ENCODE data around the gene DDR1.
A peak's percentile ranks its signal among the peaks of the same experiment; 100 is the strongest.
"Not testable (repeated sequence)": the region's sequence is repeated elsewhere in the genome, so short reads cannot be mapped to it uniquely, and the experiment has no call there.

DDR1 gene

GRCh38 chr6:30854285-30855040, 29.9 kb upstream of the DDR1 start:
- no peak for DNase-seq (ENCODE audit: low read depth, low spot score)

- no peak for DNase-seq (ENCODE audit: low read depth, low spot score)
Observed at GRCh38 chr6:30855429-30856075, 28.8 kb upstream of the DDR1 start.

DNA sequence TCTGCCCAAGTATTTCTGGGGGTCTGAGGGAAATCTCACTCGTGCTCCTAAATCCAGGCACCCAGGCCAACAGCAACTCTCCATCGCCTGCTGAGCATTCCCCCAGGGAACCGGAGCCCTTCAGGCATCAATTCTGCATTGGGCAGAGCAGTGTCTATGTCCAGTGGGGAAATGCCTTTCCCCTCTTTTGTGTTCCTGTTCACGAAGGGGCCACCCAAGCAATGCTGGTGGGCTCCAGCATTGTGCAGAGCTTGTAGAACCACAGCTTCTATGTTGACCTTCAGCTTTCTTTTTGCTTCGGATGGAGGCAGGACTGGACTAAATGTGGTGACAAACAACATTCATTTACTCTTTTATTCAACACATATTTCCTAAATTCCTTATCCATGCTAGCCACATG, 27.2 kb upstream of the DDR1 start:
- no peak for DNase-seq (ENCODE audit: low read depth, low spot score)

GRCh38 chr6:30857549-30857948, 26.8 kb upstream of the DDR1 start:
- DNase-seq (ENCODE audit: low read depth, low spot score), result no peak

- not testable (repeated sequence) for DNase-seq (ENCODE audit: low read depth, low spot score)
Observed at GRCh38 chr6:30859726-30860125, 24.6 kb upstream of the DDR1 start.

DNA sequence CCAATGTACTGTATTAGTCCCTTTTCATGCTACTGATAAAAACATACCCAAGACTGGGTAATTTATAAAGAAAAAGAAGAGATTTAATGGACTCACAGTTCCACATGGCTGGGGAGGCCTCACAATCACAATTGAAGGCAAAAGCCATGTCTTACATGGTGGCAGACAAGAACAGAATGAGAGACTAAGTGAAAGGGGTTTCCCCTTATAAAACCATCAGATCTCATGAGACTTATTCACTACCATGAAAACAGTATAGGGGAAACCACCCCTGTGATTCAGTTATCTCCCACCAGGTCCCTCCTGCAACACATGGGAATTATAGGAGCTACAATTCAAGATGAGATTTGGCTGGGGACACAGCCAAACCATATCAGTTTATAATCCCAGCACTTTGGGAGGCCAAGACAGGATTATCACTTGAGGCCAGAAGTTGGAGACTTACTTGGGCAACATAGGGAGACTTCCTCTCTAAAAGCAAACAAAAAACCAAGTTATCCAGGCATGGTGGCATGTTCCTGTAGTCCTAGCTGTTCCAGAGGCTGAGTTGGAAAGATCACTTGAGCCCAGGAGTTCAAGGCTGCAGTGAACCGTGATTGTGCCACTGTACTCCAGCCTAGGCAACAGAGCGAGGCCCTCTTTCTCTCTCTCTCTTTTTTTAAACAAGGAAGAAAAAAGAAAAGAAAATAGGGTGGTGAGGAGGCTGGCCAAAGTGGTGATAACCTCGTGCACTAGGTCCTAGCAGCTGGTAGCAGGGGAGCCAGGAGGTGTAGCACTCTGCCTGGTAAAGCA, 22.9 kb upstream of the DDR1 start:
- no peak for DNase-seq (ENCODE audit: low read depth, low spot score)

- no peak for DNase-seq (ENCODE audit: low read depth, low spot score)
Observed at GRCh38 chr6:30862156-30862875, 22.0 kb upstream of the DDR1 start.

DNA sequence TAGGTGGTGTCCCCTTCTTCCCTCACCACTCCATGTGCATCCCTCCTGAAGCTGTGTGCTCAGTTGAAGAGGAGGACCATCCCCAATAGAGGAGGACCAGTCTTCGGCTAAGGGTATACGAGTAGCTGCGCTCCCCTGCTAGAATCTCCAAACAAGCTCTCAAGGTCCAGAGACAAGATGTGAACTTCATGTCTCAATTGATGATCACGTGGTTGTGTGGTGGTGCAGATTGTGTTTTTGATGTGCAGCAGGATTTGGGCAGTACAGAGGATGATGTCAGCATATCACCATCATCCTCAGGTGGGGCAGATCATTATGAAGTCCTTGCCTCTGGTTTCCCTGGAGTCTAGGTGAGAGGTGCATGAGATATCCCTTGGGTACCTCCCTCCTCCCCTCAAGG, 20.0 kb upstream of the DDR1 start:
- no peak for DNase-seq (ENCODE audit: low read depth, low spot score)

DNA sequence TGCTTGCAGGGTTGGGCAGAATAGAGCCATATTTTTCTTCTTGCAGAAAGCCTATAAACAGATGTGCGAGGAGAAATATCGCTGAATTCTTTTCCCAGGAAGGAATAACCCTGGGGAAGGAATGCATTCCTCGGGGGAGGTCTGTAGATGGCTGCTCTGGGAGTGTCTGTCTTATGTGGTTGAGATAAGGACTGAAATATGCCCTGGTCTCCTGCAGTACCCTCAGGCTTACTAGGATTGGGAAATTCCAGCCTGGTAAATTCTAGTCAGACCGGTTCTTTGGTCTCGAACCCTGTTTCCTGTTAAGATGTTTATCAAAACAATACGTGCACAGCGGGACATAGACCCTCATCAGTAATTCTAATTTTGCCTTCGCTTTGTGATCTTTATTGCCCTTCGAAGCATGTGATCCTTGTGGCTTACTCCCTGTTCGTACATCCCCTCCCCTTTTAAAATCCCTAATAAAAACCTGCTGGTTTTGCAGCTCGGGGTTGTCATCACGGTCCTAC, 15.0 kb upstream of the DDR1 start:
- not testable (repeated sequence) for DNase-seq (ENCODE audit: low read depth, low spot score)

GRCh38 chr6:30870546-30870945, 13.8 kb upstream of the DDR1 start:
- DNase-seq (ENCODE audit: low read depth, low spot score), result no peak

DNA sequence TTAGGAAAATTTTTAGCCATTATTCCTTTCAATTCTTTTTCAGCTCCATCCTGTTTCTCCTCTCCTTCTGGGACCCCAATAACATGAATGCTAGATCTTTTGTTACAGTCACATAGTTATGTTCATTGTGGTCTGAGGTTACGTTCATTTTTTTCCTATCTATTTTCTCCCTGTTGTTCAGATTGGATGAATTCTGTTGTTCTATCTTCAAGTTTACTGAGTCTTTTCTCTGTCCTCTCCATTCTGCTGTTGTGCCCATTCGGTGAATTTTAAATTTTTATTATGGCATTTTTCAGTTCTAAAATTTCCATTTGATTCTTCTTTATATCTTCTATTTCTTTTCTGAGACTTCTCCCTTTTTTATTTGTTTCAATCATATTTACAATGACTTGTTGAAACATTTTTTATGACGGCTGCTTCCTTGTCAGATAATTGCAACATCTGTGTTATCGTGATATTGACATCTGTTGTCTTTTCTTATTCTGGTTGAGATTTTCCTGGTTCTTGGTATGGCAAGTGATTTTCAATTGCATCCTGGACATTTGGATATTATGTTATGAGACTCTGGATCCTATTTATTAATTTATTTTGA, 12.6 kb upstream of the DDR1 start:
- DNase-seq (ENCODE audit: low read depth, low spot score), result no peak

GRCh38 chr6:30873137-30873640, 11.1 kb upstream of the DDR1 start:
- no peak for DNase-seq (ENCODE audit: low read depth, low spot score)

GRCh38 chr6:30873795-30874194, 10.5 kb upstream of the DDR1 start:
- DNase-seq (ENCODE audit: low read depth, low spot score), result not testable (repeated sequence)

- no peak for DNase-seq (ENCODE audit: low read depth, low spot score)
Observed at GRCh38 chr6:30875244-30876038, 8.9 kb upstream of the DDR1 start.

- DNase-seq (ENCODE audit: low read depth, low spot score), result no peak
Observed at GRCh38 chr6:30876039-30876730, 8.1 kb upstream of the DDR1 start.

DNA sequence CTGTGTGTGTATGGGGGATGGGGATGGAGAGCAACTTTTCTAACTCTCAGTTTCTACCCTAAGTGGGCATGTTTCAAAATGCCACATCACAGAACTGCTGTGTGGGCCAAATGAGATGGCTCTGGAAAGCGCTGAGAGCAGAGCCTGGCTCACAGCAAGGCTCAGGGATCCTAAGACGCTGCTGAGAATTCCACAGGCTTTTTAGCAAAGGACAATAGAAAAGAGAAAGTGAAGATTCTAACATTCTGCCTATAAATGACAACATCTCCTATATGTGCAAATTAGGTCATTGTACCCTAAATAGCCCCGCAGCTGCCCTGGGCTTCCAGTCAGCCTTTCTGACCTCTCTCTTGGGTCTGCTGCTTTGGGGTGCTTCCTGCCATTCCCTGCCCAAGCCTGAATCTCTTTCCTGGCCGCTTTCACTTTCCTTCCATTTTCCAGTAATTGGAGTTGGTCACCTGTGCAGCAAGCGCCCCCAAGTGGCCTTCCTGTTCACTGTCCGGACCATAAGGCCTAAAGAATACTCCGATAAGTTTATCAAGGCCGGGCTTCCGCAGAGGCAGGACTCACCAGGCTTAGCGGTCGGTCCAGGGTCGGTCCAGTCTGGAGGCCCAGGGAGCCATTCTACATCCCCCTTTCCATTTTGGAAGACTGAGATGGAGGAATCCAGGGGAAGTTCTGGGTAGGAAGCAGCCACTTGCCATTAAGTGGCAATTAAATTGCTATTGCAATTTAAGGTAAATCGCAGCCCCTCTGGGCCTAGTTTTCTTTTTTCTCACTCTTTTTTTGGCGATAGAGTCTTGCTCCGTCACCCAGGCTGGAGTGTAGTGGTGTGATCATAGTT, 6.7 kb upstream of the DDR1 start:
- DNase-seq (ENCODE audit: low read depth, low spot score), result peak; percentile 38

DNA sequence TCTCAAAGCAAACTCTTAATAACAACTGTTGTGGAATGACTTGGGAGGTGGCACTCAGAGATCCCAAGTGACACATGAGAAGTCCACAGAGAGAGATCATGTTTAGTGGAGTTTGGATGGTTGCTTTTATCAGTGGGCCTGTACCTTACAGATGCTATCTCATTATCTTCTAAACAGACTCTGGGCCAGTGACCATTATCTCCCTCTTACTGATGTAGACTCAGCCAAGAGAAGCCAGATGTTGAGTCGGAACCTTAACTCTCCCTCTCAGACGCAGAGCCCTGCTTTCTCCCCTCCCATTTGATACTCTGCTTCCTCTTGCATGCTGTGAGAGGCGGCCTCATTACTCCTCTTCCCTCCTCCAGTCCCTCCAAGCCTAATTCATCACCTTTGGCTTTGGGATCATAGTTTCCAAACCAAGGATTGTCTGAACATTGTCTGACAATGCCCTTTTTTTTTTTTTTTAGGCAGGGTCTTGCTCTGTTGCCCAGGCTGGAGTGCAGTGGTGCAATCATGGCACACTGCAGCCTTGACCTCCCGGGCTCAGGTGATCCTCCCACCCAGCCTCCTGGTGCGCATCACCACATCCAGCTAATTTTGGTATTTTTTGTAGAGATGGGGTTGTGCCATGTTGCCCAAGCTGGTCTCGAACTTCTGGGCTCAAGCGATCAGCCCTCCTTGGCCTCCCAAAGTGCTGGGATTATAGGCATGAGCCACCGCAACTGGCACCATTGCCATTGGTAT, 4.5 kb upstream of the DDR1 start:
- DNase-seq (ENCODE audit: low read depth, low spot score), result no peak

- no peak for DNase-seq (ENCODE audit: low read depth, low spot score)
Observed at GRCh38 chr6:30880698-30881252, 3.5 kb upstream of the DDR1 start.
